Colonic mucosa (tissue), 4 donors: ENCODE results near the gene DVL3. TPM values are rescaled to one million over a fixed set of nuclear protein-coding genes. Genes with fewer than 3 reads are reported as not detected.

Source experiments
- DNase-seq: peaks from one replicate; pipeline ENCODE4 v3.0.0-alpha.2; 2020
- H3K27ac ChIP-seq: fragments of 200-600 bp; one replicate; pipeline ENCODE4 v1.8.0; 2021
- H3K27me3 ChIP-seq: fragments of 200-600 bp; one replicate; pipeline ENCODE4 v1.8.0; 2021
- H3K36me3 ChIP-seq: fragments of 200-600 bp; one replicate; pipeline ENCODE4 v1.8.0; 2021
- H3K4me1 ChIP-seq: fragments of 200-600 bp; one replicate; pipeline ENCODE4 v1.8.0; 2021; ENCODE audit warnings: mild to moderate bottlenecking
- H3K4me3 ChIP-seq: fragments of 200-600 bp; one replicate; pipeline ENCODE4 v1.8.0; 2021
- H3K9ac ChIP-seq, 2 donors: one replicate each; pipeline ENCODE4 v1.7.0; 2013; ENCODE audit warnings: control low read depth in 2 of 2, low read depth in 2 of 2, low read length in 2 of 2
- H3K9me3 ChIP-seq: fragments of 200-600 bp; one replicate; pipeline ENCODE4 v1.8.0; 2021
- CTCF ChIP-seq: fragments of 200-600 bp; IDR thresholded peaks from one replicate; pipeline ENCODE4 v1.8.0; 2022; ENCODE audit warnings: antibody characterized with exemption, mild to moderate bottlenecking
- intact Hi-C: fragments of 100-400 bp; cut with DNase I; formaldehyde crosslinking; loops from one replicate; pipeline ENCODE4 v1.14.1; 2022
- total RNA-seq, 2 donors: library from RNA; stranded (reverse); fragmentation: NEBNext Ultra II Directional in 1 of 2; extraction: Animal tissue kit (Norgen Biotek cat#: 25700) in 1 of 2; gene quantifications; one replicate each; pipeline ENCODE4 v1.2.1, GENCODE V29; 2021
- donor health status: healthy.
- donor health status: DM: no; HTN: no; CAD: no.
- donor health status: DM: no; HTN: no; CAD: no.

Gene DVL3
- total RNA-seq, 2 donors from 2014 or later, result 60.8 to 64.6 TPM

- no peak for TF ChIP-seq CTCF
- H3K27me3 ChIP-seq, result no peaks in the 10 kb centered on the region
- H3K9ac ChIP-seq, result no peak overlapping the region
- H3K36me3 ChIP-seq, result peaks cover 22% of the 10 kb centered on the region
- intact Hi-C loops, result no loop called here
- no peaks in the 10 kb centered on the region for H3K9me3 ChIP-seq
- H3K27ac ChIP-seq, result no peak overlapping the region
- H3K4me3 ChIP-seq, result no peak overlapping the region
- H3K4me1 ChIP-seq, result no peaks in the 10 kb centered on the region
- no peak for DNase-seq
Measured at GRCh38 chr3:184192889-184193288, 37.7 kb downstream of the DVL3 start.

DNA sequence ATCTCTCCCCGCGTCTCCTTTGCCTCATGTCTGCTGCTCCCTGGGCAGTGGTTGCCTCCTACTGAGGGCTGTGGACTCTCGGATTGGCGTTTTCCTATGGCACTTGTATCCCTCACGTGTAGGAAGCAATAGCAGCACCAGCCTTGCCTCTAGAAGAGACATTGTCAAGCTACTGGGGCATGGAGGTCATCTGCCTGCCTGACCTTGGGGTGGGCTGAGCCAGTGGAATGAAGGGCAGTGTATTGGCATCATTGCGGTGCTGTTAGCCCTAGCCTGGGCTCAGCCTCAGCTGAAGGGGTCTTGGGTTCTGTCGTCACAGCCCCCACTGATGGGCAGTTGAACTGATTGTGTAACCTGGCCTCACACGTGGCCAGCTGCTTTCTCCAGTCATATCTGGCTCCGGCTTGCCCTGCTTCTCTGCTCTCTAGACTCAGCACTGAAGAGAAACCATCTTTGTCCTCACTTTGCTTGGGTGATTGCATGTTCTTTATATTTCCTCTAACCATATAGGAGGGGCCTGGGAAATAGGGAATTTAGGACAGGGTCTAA, 38.9 kb downstream of the DVL3 start:
- Histone ChIP-seq H3K27me3 (no peaks in the 10 kb centered on the region), H3K9ac (no peak overlapping the region), H3K9me3 (no peaks in the 10 kb centered on the region), H3K36me3 (peaks cover 17% of the 10 kb centered on the region), H3K27ac (no peak overlapping the region), H3K4me1 (no peaks in the 10 kb centered on the region), H3K4me3 (no peak overlapping the region)
- TF ChIP-seq CTCF, result no peak
- no peak for DNase-seq
- intact Hi-C loops, result no loop called here

DNA sequence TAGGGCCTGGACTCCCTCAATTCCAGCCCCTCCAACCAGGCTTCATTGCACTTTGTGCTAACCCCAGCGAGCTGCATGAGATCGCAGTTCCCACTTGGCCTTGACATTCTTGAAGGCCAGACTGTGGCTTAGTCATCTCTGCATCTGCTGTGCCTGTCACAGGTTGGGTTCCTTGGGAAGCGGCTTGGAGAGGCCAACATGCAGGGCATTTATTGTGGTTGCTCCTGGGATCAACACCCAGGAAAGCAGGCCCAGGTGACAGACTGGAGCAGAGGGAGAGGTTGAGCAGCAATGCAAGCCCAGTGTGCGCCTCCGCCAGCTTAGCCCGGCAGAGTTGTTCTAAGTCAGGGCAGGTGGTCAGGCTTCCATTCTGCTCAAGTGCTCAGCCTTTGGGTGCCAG, 41.4 kb downstream of the DVL3 start:
- no peaks in the 10 kb centered on the region for H3K9me3 ChIP-seq

DNA sequence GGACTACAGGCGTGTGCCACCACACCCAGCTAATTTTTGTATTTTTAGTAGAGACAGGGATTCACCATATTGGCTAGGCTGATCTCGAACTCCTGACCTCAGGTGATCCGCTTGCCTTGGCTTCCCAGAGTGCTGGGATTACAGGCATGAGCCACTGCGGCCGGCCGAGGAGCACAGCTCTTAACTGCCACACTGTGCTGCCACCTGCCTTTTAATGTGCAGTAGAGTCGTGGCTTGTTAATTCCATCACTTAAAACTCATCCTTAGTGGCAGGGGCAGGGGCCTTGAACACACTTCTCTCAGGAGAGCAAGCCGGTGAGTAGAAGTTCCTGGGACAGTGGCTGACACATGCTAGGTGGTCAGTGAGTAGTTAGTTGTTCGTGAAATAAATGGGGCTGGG, 43.3 kb downstream of the DVL3 start:
- intact Hi-C loops, result no loop called here
- no peak for DNase-seq
- Histone ChIP-seq H3K9me3 (no peaks in the 10 kb centered on the region), H3K4me3 (no peak overlapping the region), H3K36me3 (no peaks in the 10 kb centered on the region), H3K4me1 (no peaks in the 10 kb centered on the region), H3K27me3 (no peaks in the 10 kb centered on the region), H3K9ac (no peak overlapping the region), H3K27ac (no peak overlapping the region)
- no peak for TF ChIP-seq CTCF

More for the DNA sequence above, 41.4 kb downstream of the DVL3 start:
- H3K9ac ChIP-seq, result no peak overlapping the region
- H3K4me3 ChIP-seq, result no peak overlapping the region
- H3K36me3 ChIP-seq, result peaks cover 9% of the 10 kb centered on the region
- H3K27me3 ChIP-seq, result no peaks in the 10 kb centered on the region
- intact Hi-C loops, result no loop called here
- no peak for DNase-seq
- H3K4me1 ChIP-seq, result no peaks in the 10 kb centered on the region
- H3K27ac ChIP-seq, result no peak overlapping the region
- no peak for TF ChIP-seq CTCF

GRCh38 chr3:184200825-184201224, 45.6 kb downstream of the DVL3 start:
- Histone ChIP-seq H3K27me3 (no peaks in the 10 kb centered on the region), H3K4me3 (no peak overlapping the region), H3K4me1 (no peaks in the 10 kb centered on the region), H3K9me3 (no peaks in the 10 kb centered on the region), H3K36me3 (no peaks in the 10 kb centered on the region), H3K27ac (no peak overlapping the region), H3K9ac (no peak overlapping the region)
- intact Hi-C loops, result no loop called here
- TF ChIP-seq CTCF, result no peak
- no peak for DNase-seq
